K562 (cell line): Measurements from ENCODE around the gene LGALS7. TPM values are rescaled to one million over a fixed set of nuclear protein-coding genes. Genes with fewer than 3 reads are reported as not detected.

ENCODE experiments used
- ADNP ChIP-seq: fragments of 200-800 bp; sonication (Bioruptor generic); IDR thresholded peaks from 2 replicates; pipeline ENCODE4 v1.6.1; 2016; ENCODE audit warnings: missing genetic modification characterization, missing compliant biosample characterization
- BHLHE40 ChIP-seq: IDR thresholded peaks from 2 replicates; pipeline ENCODE4 v1.6.1; 2011; ENCODE audit warnings: low read length, improper control_type of control experiment
- CBX8 ChIP-seq: fragments of 200-600 bp; sonication (generic); IDR thresholded peaks from 2 replicates; pipeline ENCODE4 v1.6.1; 2012; ENCODE audit warnings: borderline replicate concordance, mixed run types, low read depth, mild to moderate bottlenecking, moderate library complexity, mixed read lengths, low read length, control low read depth, inconsistent platforms; ENCODE audit not compliant: poor library complexity, severe bottlenecking; ENCODE audit errors: extremely low read depth
- ELF4 ChIP-seq: fragments of 450-650 bp; formaldehyde crosslinking; IDR thresholded peaks from 2 replicates; pipeline ENCODE4 v1.4.0; 2022; ENCODE audit warnings: missing genetic modification characterization
- GABPA ChIP-seq: fragments of 200-800 bp; sonication (Bioruptor generic); conservative IDR thresholded peaks from 2 replicates; pipeline ENCODE4 v1.6.1; 2016; ENCODE audit warnings: low read depth, missing genetic modification characterization, missing compliant biosample characterization
- GTF3C2 ChIP-seq: IDR thresholded peaks from 3 replicates; pipeline ENCODE4 v1.6.1; 2011; ENCODE audit warnings: borderline replicate concordance, mild to moderate bottlenecking, moderate library complexity; ENCODE audit not compliant: insufficient read length; ENCODE audit errors: extremely low read depth
- HIVEP1 ChIP-seq: fragments of 250-450 bp; sonication (Bioruptor Pico); IDR thresholded peaks from 2 replicates; pipeline ENCODE4 v1.4.0; 2020; ENCODE audit warnings: mild to moderate bottlenecking
- HLTF ChIP-seq: fragments of 450-650 bp; IDR thresholded peaks from 2 replicates; pipeline ENCODE4 v1.6.1; 2016
- HNRNPK ChIP-seq: fragments of 200-400 bp; formaldehyde crosslinking; IDR thresholded peaks from one replicate; pipeline ENCODE4 v1.6.1; 2018; ENCODE audit warnings: mild to moderate bottlenecking, low read depth, low read length; ENCODE audit not compliant: poor library complexity, severe bottlenecking
- JUN ChIP-seq, 2 experiments: sonication (generic) in 1 of 2; formaldehyde crosslinking in 1 of 2; IDR thresholded peaks; 2 replicates each; pipeline versions ENCODE4 v1.6.1 to v1.8.0; 2012 to 2022; ENCODE audit warnings: borderline replicate concordance in 2 of 2, mild to moderate bottlenecking in 2 of 2, improper control_type of control experiment in 1 of 2, low read depth in 1 of 2, low read length in 1 of 2, missing genetic modification reagents in 1 of 2
- NCOA6 ChIP-seq: fragments of 450-650 bp; IDR thresholded peaks from 2 replicates; pipeline ENCODE4 v1.6.1; 2017; ENCODE audit warnings: mild to moderate bottlenecking
- PHTF2 ChIP-seq: fragments of 250-450 bp; sonication (Bioruptor Pico); IDR thresholded peaks from 2 replicates; pipeline ENCODE4 v1.5.0; 2021; ENCODE audit warnings: mild to moderate bottlenecking
- POLR2AphosphoS2 ChIP-seq: IDR thresholded peaks from 2 replicates; pipeline ENCODE4 v1.6.1; 2012; ENCODE audit warnings: low read length, improper control_type of control experiment
- POLR2H ChIP-seq: IDR thresholded peaks from 2 replicates; pipeline ENCODE4 v1.6.1; 2016; ENCODE audit warnings: missing genetic modification characterization, low read depth, mild to moderate bottlenecking, control low read depth, missing compliant biosample characterization, moderate library complexity
- RFX7 ChIP-seq: fragments of 250-450 bp; sonication (Bioruptor Pico); IDR thresholded peaks from 2 replicates; pipeline ENCODE4 v1.5.1; 2021; ENCODE audit warnings: mild to moderate bottlenecking
- SMAD4 ChIP-seq: fragments of 250-450 bp; sonication (Bioruptor Pico); conservative IDR thresholded peaks from 2 replicates; pipeline ENCODE4 v1.8.0; 2021; ENCODE audit warnings: inconsistent platforms, mild to moderate bottlenecking, moderate library complexity
- SMARCA4 ChIP-seq: fragments of 450-650 bp; IDR thresholded peaks from 2 replicates; pipeline ENCODE4 v1.6.1; 2016
- TEAD1 ChIP-seq, 2 experiments: fragments of 450-650 bp in 1 of 2; sonication (generic) in 1 of 2; formaldehyde crosslinking; IDR thresholded peaks; 2 replicates each; pipeline versions ENCODE4 v1.4.0 to v1.8.0; 2020 to 2022; ENCODE audit warnings: mild to moderate bottlenecking in 2 of 2, missing genetic modification reagents in 1 of 2
- ZNF668 ChIP-seq: fragments of 250-450 bp; sonication (Bioruptor Pico); IDR thresholded peaks from 2 replicates; pipeline ENCODE4 v1.8.0; 2022; ENCODE audit warnings: mild to moderate bottlenecking, inconsistent platforms
- ZNF707 ChIP-seq: fragments of 250-450 bp; sonication (Bioruptor Pico); conservative IDR thresholded peaks from 2 replicates; pipeline ENCODE4 v1.8.0; 2022; ENCODE audit warnings: inconsistent platforms, mild to moderate bottlenecking, moderate library complexity
- polyA plus RNA-seq, 8 experiments: library from polyadenylated mRNA; depleted of rRNA in 4 of 8; stranded (reverse) in 5 of 8; unstranded in 3 of 8; fragments of >200 nt; fragmentation: Nextera tagmentation in 2 of 8; fragmentation: Illumina TruSeq in 1 of 8; extraction: Ambion mirVana in 2 of 8; extraction: Trizol in 1 of 8; gene quantifications; 2 replicates each; pipeline versions ENCODE4 v1.2.1 to v1.2.3, GENCODE V29; 2011 to 2014; ENCODE audit warnings: inconsistent platforms in 1 of 8, missing spikeins in 1 of 8
- total RNA-seq, 7 experiments: library from RNA; depleted of rRNA in 6 of 7; stranded (reverse); fragments of >200 nt in 6 of 7; fragmentation: Illumina TruSeq in 2 of 7; extraction: Trizol in 2 of 7; gene quantifications; 2 replicates each; pipeline versions ENCODE4 v1.2.1 to v1.2.3, GENCODE V29; 2011 to 2021; ENCODE audit warnings: low replicate concordance in 1 of 7
- TF ChIP-seq, protein P1 (sequence below), 2 experiments: fragments of 450-650 bp; conservative IDR thresholded peaks; 2 replicates each; pipeline ENCODE4 v1.6.1; 2017; ENCODE audit warnings: mild to moderate bottlenecking in 2 of 2, moderate library complexity in 2 of 2

Gene LGALS7
- total and polyA plus RNA-seq, 9 of the 15 experiments (the other 6 are each of a cell fraction or from before 2014, with no cell fraction given), result not detected

DNA sequence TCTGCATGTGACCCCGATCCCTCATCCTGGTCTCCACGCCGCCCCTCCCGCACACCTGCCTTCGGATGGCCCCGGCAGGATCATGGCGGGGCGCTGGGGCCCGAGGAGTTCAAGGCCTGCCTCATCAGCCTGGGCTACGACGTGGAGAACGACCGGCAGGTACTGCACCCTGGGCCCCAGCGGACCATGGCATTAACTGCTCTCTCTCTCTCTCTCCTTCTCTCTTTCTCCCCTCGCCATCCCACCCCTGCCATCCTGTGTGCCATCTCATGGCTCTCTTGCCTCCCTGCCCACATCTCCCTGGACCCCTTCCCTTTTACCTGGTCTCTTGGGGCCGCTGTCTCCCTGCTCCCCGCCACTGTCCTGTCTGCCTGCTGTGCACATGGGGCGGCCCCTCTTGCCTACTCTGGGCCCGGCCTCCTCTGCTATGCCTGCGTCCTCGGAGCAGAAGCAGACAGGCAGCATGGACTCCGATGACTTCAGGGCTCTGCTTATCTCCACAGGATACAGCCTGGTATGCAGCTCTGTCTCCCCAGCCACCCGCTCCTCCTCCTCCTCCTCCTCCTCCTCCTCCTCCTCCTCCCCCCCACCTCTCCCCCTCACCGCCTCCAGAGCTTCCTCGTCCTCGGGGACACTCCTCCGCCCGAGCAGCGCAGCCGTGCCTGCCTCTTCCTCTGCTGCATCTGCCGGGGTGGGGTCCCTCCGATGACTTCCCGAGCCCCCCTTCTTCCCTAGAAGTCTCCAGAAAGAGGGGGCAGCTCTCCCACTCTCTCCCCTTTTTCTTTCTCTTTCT lies 45.3 kb downstream of the LGALS7 start (continued):
- TF ChIP-seq HIVEP1 (CRISPR knock-in tag) (no peak), BHLHE40 (no peak), GABPA (no peak), HNRNPK (no peak), HLTF (0 out of 2 replicates have a peak, but pooled peaks have one; percentile 40), ADNP (tag) (no peak), SMAD4 (CRISPR knock-in tag) (peak; percentile 51), CBX8 (no peak), TEAD1 (CRISPR knock-in tag; IDR thresholded peaks at IDR 0.05) (peak; percentile 87 to 98; a peak in 3 of 4 replicates), SMARCA4 (0 out of 2 replicates have a peak, but pooled peaks have one; percentile 20), RFX7 (CRISPR knock-in tag) (no peak), ELF4 (no peak), GTF3C2 (no peak), POLR2AphosphoS2 (no peak), PHTF2 (CRISPR knock-in tag) (no peak), ZNF668 (CRISPR knock-in tag) (no peak), POLR2H (tag) (no peak), JUN (IDR thresholded peaks at IDR 0.05; ENCODE audit: borderline replicate concordance, low read depth, low read length) (no peak), JUN (CRISPR knock-in tag; IDR thresholded peaks at IDR 0.05; ENCODE audit: borderline replicate concordance) (no peak), ZNF707 (CRISPR knock-in tag) (no peak), NCOA6 (no peak)
- TF ChIP-seq, protein P1, sequence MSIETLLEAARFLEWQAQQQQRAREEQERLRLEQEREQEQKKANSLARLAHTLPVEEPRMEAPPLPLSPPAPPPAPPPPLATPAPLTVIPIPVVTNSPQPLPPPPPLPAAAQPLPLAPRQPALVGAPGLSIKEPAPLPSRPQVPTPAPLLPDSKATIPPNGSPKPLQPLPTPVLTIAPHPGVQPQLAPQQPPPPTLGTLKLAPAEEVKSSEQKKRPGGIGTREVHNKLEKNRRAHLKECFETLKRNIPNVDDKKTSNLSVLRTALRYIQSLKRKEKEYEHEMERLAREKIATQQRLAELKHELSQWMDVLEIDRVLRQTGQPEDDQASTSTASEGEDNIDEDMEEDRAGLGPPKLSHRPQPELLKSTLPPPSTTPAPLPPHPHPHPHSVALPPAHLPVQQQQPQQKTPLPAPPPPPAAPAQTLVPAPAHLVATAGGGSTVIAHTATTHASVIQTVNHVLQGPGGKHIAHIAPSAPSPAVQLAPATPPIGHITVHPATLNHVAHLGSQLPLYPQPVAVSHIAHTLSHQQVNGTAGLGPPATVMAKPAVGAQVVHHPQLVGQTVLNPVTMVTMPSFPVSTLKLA (conservative IDR thresholded peaks at IDR 0.05), result peak; percentile 37 to 68; a peak in 2 of 4 replicates
